Esophagus squamous epithelium (tissue), 5 donors: ENCODE measurements around the gene DOCK1. TPM values are rescaled to one million over a fixed set of nuclear protein-coding genes. Genes with fewer than 3 reads are reported as not detected.

Source experiments
- DNase-seq: peaks from one replicate; lab custom pipeline; 2025; lab: John Stamatoyannopoulos, UW
- H3K27ac ChIP-seq, 4 donors: fragments of 200-600 bp; sonication (generic); one replicate each; pipeline ENCODE4 v1.5.1; 2016 to 2019; ENCODE audit warnings: mild to moderate bottlenecking in 1 of 4
- H3K27me3 ChIP-seq, 4 donors: fragments of 200-600 bp; sonication (generic); 1 replicate in 3 of 4; 2 replicates in 1 of 4; pipeline versions ENCODE4 v1.5.1 to v1.6.0; 2017 to 2021; ENCODE audit warnings: antibody characterized with exemption in 1 of 4
- H3K36me3 ChIP-seq, 3 donors: fragments of 200-600 bp; sonication (generic); one replicate each; pipeline ENCODE4 v1.5.1; 2016 to 2019
- H3K4me1 ChIP-seq, 3 donors: fragments of 200-600 bp; sonication (generic); one replicate each; pipeline ENCODE4 v1.5.1; 2017 to 2019
- H3K4me3 ChIP-seq, 4 donors: fragments of 200-600 bp; sonication (generic); 1 replicate in 3 of 4; 2 replicates in 1 of 4; pipeline ENCODE4 v1.5.1; 2016 to 2019; ENCODE audit warnings: mild to moderate bottlenecking in 2 of 4, moderate library complexity in 1 of 4
- H3K9me3 ChIP-seq, 3 donors: fragments of 200-600 bp; sonication (generic); one replicate each; pipeline ENCODE4 v1.5.1; 2016 to 2019
- CTCF ChIP-seq, 6 experiments: fragments of 450-650 bp in 4 of 6; fragments of 200-600 bp in 2 of 6; sonication (generic) in 2 of 6; IDR thresholded peaks; one replicate each; pipeline ENCODE4 v1.5.1; 2016 to 2019; ENCODE audit warnings: antibody characterized with exemption in 6 of 6, mild to moderate bottlenecking in 4 of 6, moderate library complexity in 4 of 6
- POLR2A ChIP-seq, 4 donors: fragments of 450-650 bp; IDR thresholded peaks; one replicate each; pipeline ENCODE4 v1.6.1; 2017; ENCODE audit warnings: antibody characterized with exemption in 4 of 4, mild to moderate bottlenecking in 4 of 4, moderate library complexity in 3 of 4
- WGBS, 2 donors: methylation state at CpG; one replicate each; pipeline ENCODE4 v1.1.5; 2018; 5-methylcytosine and 5-hydroxymethylcytosine counted together
- intact Hi-C: fragments of 100-400 bp; cut with DNase I; formaldehyde crosslinking; loops from one replicate; pipeline ENCODE4 v1.15.0; 2022
- total RNA-seq, 4 donors: library from RNA; depleted of rRNA; stranded (reverse); fragments of >200 nt; gene quantifications; one replicate each; pipeline ENCODE4 v1.1.0, GENCODE V29; 2016
- donor health status: DM: yes; HTN: yes; CAD: no.

The DOCK1 gene
- total RNA-seq: 10 to 100 TPM; 31.8 to 83.4 (median 49.8) TPM

GRCh38 chr10:126904818-126905701 is at the start of gene DOCK1:
Gene DOCK1 (plus strand): TSS chr10:126905428. CDS start chr10:126905518, 90 bp downstream.
- Histone ChIP-seq H3K4me1 (peaks cover 8 to 54% (median 22%) of the 10 kb centered on the region in 3 donors), H3K4me3 (peak within 1 kb of the TSS; percentile 92 to 96 (median 92)), H3K9me3 (no peaks in the 10 kb centered on the region), H3K27ac (peak within 1 kb of the TSS; percentile 90 to 93 (median 92)), H3K27me3 (no peaks in the 10 kb centered on the region), H3K36me3 (no peaks in the 10 kb centered on the region)
- intact Hi-C loops: loop anchor here (10.0 kb wide), 1 partner anchor 130 kb away; no protein-coding TSS in a partner anchor
- TF ChIP-seq CTCF (IDR thresholded peaks at IDR 0.05): no peak
- peak in 3 of 4 donors; percentile 15 to 44 (median 16) for TF ChIP-seq POLR2A (IDR thresholded peaks at IDR 0.05)
- no peak for DNase-seq
- WGBS, 2 donors: 0% methylated on average over 2 to 8 of the region's 108 CpGs

GRCh38 chr10:126857178-126857806 is 47.9 kb upstream of the DOCK1 start:
- H3K36me3 ChIP-seq: no peaks in the 10 kb centered on the region
- TF ChIP-seq CTCF (IDR thresholded peaks at IDR 0.05) (no peak), POLR2A (IDR thresholded peaks at IDR 0.05) (no peak)
- H3K4me3 ChIP-seq: no peak overlapping the region
- H3K27me3 ChIP-seq: no peaks in the 10 kb centered on the region
- WGBS, 2 donors: 80 to 85% methylated on average over 1 to 6 of the region's 8 CpGs
- no peaks in the 10 kb centered on the region for H3K9me3 ChIP-seq
- no peak overlapping the region for H3K27ac ChIP-seq
- no peak for DNase-seq
- H3K4me1 ChIP-seq: no peaks in the 10 kb centered on the region
- intact Hi-C loops: no loop called here

GRCh38 chr10:126867567-126868365 is 37.5 kb upstream of the DOCK1 start:
- WGBS, 2 donors: 80 to 82% methylated on average over 9 of the region's 9 CpGs

GRCh38 chr10:126868371-126868770 is 36.9 kb upstream of the DOCK1 start:
- WGBS, 2 donors: 65 to 74% methylated on average over 6 of the region's 6 CpGs
- TF ChIP-seq CTCF (IDR thresholded peaks at IDR 0.05) (no peak), POLR2A (IDR thresholded peaks at IDR 0.05) (no peak)
- Histone ChIP-seq H3K9me3 (no peaks in the 10 kb centered on the region), H3K4me1 (no peaks in the 10 kb centered on the region), H3K4me3 (no peak overlapping the region), H3K27me3 (peaks cover 0 to 5% (median 0%) of the 10 kb centered on the region in 4 donors), H3K27ac (no peak overlapping the region), H3K36me3 (no peaks in the 10 kb centered on the region)
- intact Hi-C loops: no loop called here
- no peak for DNase-seq

More at GRCh38 chr10:126867567-126868365, 37.5 kb upstream of the DOCK1 start:
- intact Hi-C loops: no loop called here
- TF ChIP-seq CTCF (IDR thresholded peaks at IDR 0.05): no peak
- TF ChIP-seq POLR2A (IDR thresholded peaks at IDR 0.05): no peak
- H3K36me3 ChIP-seq: no peaks in the 10 kb centered on the region
- no peak overlapping the region for H3K4me3 ChIP-seq
- no peaks in the 10 kb centered on the region for H3K4me1 ChIP-seq
- no peak for DNase-seq
- H3K27me3 ChIP-seq: peaks cover 0 to 5% (median 0%) of the 10 kb centered on the region in 4 donors
- no peak overlapping the region for H3K27ac ChIP-seq
- H3K9me3 ChIP-seq: no peaks in the 10 kb centered on the region
